Neural crest cell (in vitro differentiated cells): ENCODE results near the gene CCDC61. TPM values are rescaled to one million over a fixed set of nuclear protein-coding genes. Genes with fewer than 3 reads are reported as not detected.

Experiments used
- DNase-seq: peaks from one replicate; pipeline ENCODE4 v3.0.0; 2021; ENCODE audit warnings: low read depth, mixed read lengths, low spot score
- H3K27ac Mint-ChIP-seq: one replicate; pipeline ENCODE4 v1.8.0; 2021; ENCODE audit warnings: mild to moderate bottlenecking, mixed read lengths; ENCODE audit not compliant: unreplicated experiment
- H3K27me3 Mint-ChIP-seq: 2 replicates; pipeline ENCODE4 v1.8.0; 2021; ENCODE audit warnings: low read depth, mild to moderate bottlenecking, mixed read lengths
- H3K36me3 Mint-ChIP-seq: 2 replicates; pipeline ENCODE4 v1.8.0; 2021; ENCODE audit warnings: low read depth, mild to moderate bottlenecking, mixed read lengths
- H3K4me1 Mint-ChIP-seq: 2 replicates; pipeline ENCODE4 v1.8.0; 2021; ENCODE audit warnings: mixed read lengths
- H3K4me3 Mint-ChIP-seq: one replicate; pipeline ENCODE4 v1.8.0; 2021; ENCODE audit warnings: mild to moderate bottlenecking, mixed read lengths
- H3K9me3 Mint-ChIP-seq: 2 replicates; pipeline ENCODE4 v1.8.0; 2021; ENCODE audit warnings: mixed read lengths
- total RNA-seq: library from RNA; stranded (reverse); gene quantifications from 2 replicates; pipeline ENCODE4 v1.2.1, GENCODE V29; 2021
- TF ChIP-seq, protein P1 (sequence below): fragments of 200-600 bp; sonication (generic); conservative IDR thresholded peaks from 2 replicates; pipeline ENCODE4 v1.5.0; 2021; ENCODE audit warnings: antibody characterized with exemption, mild to moderate bottlenecking

CCDC61 gene
- total RNA-seq, 1 donor from 2014 or later = 18.1 TPM

- no peak for DNase-seq
- Mint-ChIP-seq H3K4me3 (peak overlapping the region; percentile 72), H3K9me3 (no peaks in the 10 kb centered on the region), H3K27ac (no peak overlapping the region), H3K36me3 (no peaks in the 10 kb centered on the region), H3K4me1 (peaks cover 23% of the 10 kb centered on the region), H3K27me3 (peaks cover 46% of the 10 kb centered on the region)
- TF ChIP-seq, protein P1, sequence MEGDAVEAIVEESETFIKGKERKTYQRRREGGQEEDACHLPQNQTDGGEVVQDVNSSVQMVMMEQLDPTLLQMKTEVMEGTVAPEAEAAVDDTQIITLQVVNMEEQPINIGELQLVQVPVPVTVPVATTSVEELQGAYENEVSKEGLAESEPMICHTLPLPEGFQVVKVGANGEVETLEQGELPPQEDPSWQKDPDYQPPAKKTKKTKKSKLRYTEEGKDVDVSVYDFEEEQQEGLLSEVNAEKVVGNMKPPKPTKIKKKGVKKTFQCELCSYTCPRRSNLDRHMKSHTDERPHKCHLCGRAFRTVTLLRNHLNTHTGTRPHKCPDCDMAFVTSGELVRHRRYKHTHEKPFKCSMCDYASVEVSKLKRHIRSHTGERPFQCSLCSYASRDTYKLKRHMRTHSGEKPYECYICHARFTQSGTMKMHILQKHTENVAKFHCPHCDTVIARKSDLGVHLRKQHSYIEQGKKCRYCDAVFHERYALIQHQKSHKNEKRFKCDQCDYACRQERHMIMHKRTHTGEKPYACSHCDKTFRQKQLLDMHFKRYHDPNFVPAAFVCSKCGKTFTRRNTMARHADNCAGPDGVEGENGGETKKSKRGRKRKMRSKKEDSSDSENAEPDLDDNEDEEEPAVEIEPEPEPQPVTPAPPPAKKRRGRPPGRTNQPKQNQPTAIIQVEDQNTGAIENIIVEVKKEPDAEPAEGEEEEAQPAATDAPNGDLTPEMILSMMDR = no peak
Measured at GRCh38 chr19:46014534-46014933, 19.3 kb downstream of the CCDC61 start.

- H3K27me3 Mint-ChIP-seq = peaks cover 47% of the 10 kb centered on the region
- H3K4me3 Mint-ChIP-seq = peak overlapping the region; percentile 74
- peak; percentile 53 for DNase-seq
- no peaks in the 10 kb centered on the region for H3K9me3 Mint-ChIP-seq
- TF ChIP-seq, protein P1 = peak; percentile 11
- H3K27ac Mint-ChIP-seq = no peak overlapping the region
- H3K4me1 Mint-ChIP-seq = peaks cover 20% of the 10 kb centered on the region
- H3K36me3 Mint-ChIP-seq = no peaks in the 10 kb centered on the region
Measured at GRCh38 chr19:46014941-46015686, 19.8 kb downstream of the CCDC61 start.

DNA sequence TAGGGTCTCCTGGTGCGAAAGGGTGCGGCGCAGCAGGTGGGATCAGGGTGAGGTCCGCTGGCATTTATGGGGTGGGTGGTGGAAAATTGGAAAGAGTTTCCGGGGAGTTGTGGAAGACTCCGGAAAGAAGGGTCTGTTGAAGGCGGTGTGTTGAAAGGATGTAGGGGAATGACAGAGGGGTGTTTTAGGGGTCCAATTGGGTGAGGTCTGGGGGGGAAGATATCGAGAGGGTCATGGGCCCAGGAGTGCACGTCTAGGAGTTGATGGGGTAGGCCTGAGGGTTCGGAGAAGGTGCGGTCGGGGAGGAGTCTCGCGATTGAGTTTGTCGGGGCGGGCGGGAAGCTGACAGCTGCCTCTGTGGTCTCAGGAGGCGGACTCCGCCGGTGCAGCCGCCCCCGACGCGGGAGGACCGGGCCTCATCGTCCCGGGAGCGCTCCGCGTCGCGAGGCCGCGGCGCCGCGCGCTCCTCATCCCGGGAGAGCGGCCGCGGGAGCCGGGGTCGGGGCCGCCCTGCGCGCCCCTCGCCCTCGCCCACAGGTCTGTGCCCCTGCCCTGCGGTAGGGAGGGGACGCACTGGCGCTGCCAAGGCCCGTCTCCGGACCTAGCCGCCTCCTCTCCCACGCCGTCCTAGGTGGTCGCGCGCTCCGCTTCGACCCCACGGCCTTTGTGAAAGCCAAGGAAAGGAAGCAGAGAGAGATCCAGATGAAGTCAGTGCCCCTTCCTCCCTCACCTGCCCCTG, 20.6 kb downstream of the CCDC61 start:
- Mint-ChIP-seq H3K36me3 (no peaks in the 10 kb centered on the region), H3K4me3 (peak overlapping the region; percentile 77), H3K4me1 (peaks cover 20% of the 10 kb centered on the region), H3K27me3 (peaks cover 48% of the 10 kb centered on the region), H3K9me3 (no peaks in the 10 kb centered on the region), H3K27ac (no peak overlapping the region)
- TF ChIP-seq, protein P1 = no peak
- no peak for DNase-seq

DNA sequence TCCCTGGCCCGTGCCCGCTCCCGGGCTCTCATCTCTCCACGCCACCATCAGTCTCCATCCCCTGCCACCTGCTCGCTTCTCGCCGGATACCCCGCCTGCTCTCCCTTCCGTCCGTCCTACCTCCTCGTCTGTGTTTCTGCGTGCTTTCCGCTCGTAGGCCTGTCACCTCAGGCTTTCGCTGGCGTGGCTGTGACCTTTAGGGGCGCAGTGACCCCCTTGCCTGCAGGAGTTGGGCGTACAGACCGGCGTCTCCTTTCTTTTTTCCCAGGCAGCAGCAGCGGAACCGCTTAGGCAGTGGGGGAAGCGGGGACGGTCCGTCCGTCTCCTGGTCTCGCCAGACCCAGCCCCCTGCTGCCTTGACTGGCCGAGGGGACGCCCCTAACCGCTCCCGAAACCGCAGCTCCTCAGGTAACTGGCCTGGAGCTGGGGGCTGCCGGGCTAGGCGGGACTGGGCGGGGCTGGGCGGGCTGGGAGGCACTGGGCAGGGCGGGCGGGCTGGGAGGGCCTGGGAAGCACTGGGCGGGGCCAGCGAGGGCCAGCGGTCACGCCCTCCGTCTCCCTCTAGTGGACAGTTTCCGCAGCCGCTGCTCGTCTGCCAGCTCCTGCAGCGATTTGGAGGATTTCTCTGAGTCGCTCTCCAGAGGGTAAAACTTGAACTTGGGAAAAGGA, 21.3 kb downstream of the CCDC61 start:
- TF ChIP-seq, protein P1 = peak; percentile 85
- Mint-ChIP-seq H3K27ac (no peak overlapping the region), H3K9me3 (no peaks in the 10 kb centered on the region)

GRCh38 chr19:46017095-46017429, 21.8 kb downstream of the CCDC61 start:
- DNase-seq = no peak
- Mint-ChIP-seq H3K27me3 (peaks cover 51% of the 10 kb centered on the region), H3K4me3 (peak overlapping the region; percentile 38), H3K9me3 (no peaks in the 10 kb centered on the region), H3K36me3 (no peaks in the 10 kb centered on the region), H3K4me1 (peaks cover 20% of the 10 kb centered on the region), H3K27ac (no peak overlapping the region)
- TF ChIP-seq, protein P1 = peak; percentile 4

More for the DNA sequence above, 21.3 kb downstream of the CCDC61 start:
- Mint-ChIP-seq H3K36me3 (no peaks in the 10 kb centered on the region), H3K27me3 (peaks cover 51% of the 10 kb centered on the region), H3K4me1 (peaks cover 20% of the 10 kb centered on the region), H3K4me3 (peak overlapping the region; percentile 77)
- DNase-seq = peak; percentile 86
